ENCODE data around the gene NAPB.

GRCh38 chr20:23370274-23370673 lies 51.0 kb downstream of the NAPB start:
- TF ChIP-seq EZH2phosphoT487 (IDR thresholded peaks at IDR 0.05; ENCODE audit: insufficient read depth, low read depth) = no peak
- TF ChIP-seq EZH2 (IDR thresholded peaks at IDR 0.05; ENCODE audit: insufficient read depth, poor library complexity, severe bottlenecking) = no peak

Measured in GM23248 (cell line).